ENCODE data around the gene TEX36.

DNA sequence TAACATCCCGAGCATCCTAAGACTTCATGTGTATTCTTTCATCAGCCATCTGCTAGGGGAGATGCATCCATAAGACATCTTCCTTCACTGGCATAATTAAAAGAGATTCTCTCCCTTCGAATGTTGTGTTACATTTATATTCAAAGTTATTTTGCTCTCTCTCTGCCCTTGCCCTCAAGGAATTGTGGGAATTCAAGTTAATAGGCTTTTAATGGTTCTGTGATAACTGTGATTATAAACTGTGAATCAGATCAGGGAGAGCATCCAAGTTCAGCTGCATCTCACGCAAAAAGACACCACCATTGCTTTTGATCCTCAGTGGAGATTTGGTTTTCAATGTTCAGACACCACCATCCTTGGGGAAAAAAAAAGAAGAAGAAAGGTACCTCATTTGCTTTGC lies 9.2 kb upstream of the TEX36 start:
- no peak for TF ChIP-seq POLR2A (IDR thresholded peaks at IDR 0.05)
- TF ChIP-seq, protein P1, sequence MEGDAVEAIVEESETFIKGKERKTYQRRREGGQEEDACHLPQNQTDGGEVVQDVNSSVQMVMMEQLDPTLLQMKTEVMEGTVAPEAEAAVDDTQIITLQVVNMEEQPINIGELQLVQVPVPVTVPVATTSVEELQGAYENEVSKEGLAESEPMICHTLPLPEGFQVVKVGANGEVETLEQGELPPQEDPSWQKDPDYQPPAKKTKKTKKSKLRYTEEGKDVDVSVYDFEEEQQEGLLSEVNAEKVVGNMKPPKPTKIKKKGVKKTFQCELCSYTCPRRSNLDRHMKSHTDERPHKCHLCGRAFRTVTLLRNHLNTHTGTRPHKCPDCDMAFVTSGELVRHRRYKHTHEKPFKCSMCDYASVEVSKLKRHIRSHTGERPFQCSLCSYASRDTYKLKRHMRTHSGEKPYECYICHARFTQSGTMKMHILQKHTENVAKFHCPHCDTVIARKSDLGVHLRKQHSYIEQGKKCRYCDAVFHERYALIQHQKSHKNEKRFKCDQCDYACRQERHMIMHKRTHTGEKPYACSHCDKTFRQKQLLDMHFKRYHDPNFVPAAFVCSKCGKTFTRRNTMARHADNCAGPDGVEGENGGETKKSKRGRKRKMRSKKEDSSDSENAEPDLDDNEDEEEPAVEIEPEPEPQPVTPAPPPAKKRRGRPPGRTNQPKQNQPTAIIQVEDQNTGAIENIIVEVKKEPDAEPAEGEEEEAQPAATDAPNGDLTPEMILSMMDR (IDR thresholded peaks at IDR 0.05) = no peak

Measured in Peyer's patch (tissue), 4 donors.